ENCODE results near the gene RBM39.
"Not testable (repeated sequence)": the region's sequence is repeated elsewhere in the genome, so short reads cannot be mapped to it uniquely, and the experiment has no call there.

RBM39 gene

DNA sequence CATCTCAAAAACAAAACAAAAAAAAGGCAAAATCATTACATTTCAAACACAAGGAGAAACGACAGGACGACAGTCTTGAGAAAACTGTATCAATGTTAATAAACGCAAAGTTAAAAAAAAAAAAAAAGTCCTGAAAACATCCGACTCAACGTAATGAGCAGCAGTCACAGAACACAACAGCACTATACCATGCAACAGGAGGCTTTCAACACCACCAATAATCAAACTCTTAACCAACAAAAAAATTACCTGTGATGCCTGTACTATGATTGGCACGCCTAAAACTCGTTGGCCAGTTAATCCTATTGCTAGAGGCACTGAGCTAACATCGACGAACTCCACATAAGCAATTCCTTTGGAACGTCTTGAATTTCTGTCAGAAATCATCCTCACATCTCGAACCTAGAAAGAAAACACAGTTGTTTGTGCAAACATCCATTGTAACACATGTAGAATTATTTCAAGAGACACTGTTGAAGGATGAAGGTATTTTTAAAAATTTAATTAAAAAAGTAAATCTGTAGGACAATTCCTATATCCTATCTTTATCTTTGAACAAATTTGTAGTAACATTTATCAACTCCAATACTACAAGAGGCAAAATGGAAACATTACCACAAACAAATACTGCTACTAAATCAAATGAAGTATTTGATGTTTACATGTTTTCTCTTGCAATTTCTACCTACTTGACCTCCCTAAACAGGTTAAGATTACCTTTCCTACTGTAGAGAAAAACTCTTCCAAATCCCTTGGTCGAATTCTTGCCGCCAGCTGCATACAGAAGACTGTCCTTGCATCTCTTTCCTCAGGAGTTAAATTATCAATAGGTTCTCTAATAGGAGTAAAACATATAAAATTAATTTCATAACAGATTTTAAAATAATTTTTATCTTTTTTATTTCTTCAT, 17.5 kb downstream of the RBM39 start:
- H3K4me1 ChIP-seq (ENCODE audit: control insufficient read depth, insufficient read depth, low read length) = no peaks in the 10 kb centered on the region
- H3K27ac ChIP-seq (ENCODE audit: low read length) = no peak overlapping the region
- H3K9me3 ChIP-seq (ENCODE audit: control insufficient read depth, insufficient read depth, low read length) = no peaks in the 10 kb centered on the region
- no peak for DNase-seq (ENCODE audit: low read depth, low spot score)
- H3K36me3 ChIP-seq (ENCODE audit: control insufficient read depth, insufficient read depth, low read length) = peaks cover 45% of the 10 kb centered on the region
- no peak overlapping the region for H3K4me3 ChIP-seq (ENCODE audit: low read length)
- no peaks in the 10 kb centered on the region for H3K27me3 ChIP-seq (ENCODE audit: control insufficient read depth, insufficient read depth, low read length)
- no CpG with 5 or more reads among the region's 13 CpGs for WGBS (ENCODE audit: insufficient coverage, insufficient read length)

DNA sequence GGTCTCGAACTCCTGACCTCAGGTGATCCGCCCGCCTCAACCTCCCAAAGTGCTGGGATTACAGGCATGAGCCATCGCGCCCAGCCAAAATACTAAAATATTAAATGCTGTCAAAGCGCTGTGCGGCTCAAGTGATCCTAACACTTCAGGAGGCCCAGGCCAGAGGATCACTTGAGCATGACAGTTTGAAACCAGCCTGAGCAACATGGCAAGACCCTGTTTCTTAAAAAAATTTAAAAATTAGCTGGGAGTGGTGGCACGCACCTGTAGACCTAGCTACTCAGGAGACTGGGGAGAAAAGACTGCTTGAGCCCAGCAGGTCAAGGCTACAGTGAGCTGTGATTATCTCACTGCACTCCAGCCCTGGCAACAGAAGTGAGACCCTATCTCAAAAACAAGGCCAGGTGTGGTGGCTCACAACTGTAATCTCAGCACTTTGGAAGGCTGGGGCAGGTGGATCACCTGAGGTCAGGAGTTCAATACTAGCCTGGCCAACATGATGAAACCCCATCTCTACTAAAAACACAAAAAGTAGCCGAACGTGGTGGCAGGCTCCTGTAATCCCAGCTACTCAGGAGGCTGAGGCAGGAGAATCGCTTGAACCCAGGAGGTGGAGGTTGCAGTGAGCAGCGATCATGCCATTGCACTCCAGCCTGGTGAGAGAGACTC, 18.3 kb downstream of the RBM39 start:
- H3K27me3 ChIP-seq (ENCODE audit: control insufficient read depth, insufficient read depth, low read length); H3K27ac ChIP-seq (ENCODE audit: low read length); H3K4me1 ChIP-seq (ENCODE audit: control insufficient read depth, insufficient read depth, low read length); H3K9me3 ChIP-seq (ENCODE audit: control insufficient read depth, insufficient read depth, low read length); H3K4me3 ChIP-seq (ENCODE audit: low read length); DNase-seq (ENCODE audit: low read depth, low spot score): not testable (repeated sequence)
- H3K36me3 ChIP-seq (ENCODE audit: control insufficient read depth, insufficient read depth, low read length) = peaks cover 47% of the 10 kb centered on the region
- no CpG with 5 or more reads among the region's 12 CpGs for WGBS (ENCODE audit: insufficient coverage, insufficient read length)

DNA sequence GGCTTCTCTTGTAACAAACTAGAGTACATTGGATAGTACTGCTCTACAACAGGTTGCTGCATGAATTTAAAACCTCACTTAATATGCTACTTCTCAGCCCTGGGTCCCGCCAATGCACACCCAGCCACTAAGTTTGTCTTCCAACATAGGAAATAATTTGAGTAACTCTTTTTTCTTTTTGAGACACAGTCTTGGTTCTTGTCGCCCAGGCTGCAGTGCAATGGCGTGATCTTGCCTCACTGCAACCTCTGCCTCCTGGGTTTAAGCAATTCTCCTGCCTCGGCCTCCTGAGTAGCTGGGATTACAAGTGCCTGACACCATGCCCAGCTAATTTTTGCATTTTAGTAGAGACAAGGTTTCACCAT, 18.8 kb downstream of the RBM39 start:
- not testable (repeated sequence) for H3K4me1 ChIP-seq (ENCODE audit: control insufficient read depth, insufficient read depth, low read length); H3K4me3 ChIP-seq (ENCODE audit: low read length); H3K27ac ChIP-seq (ENCODE audit: low read length); H3K9me3 ChIP-seq (ENCODE audit: control insufficient read depth, insufficient read depth, low read length); DNase-seq (ENCODE audit: low read depth, low spot score); H3K27me3 ChIP-seq (ENCODE audit: control insufficient read depth, insufficient read depth, low read length)
- no CpG with 5 or more reads among the region's 4 CpGs for WGBS (ENCODE audit: insufficient coverage, insufficient read length)
- H3K36me3 ChIP-seq (ENCODE audit: control insufficient read depth, insufficient read depth, low read length) = peaks cover 45% of the 10 kb centered on the region

DNA sequence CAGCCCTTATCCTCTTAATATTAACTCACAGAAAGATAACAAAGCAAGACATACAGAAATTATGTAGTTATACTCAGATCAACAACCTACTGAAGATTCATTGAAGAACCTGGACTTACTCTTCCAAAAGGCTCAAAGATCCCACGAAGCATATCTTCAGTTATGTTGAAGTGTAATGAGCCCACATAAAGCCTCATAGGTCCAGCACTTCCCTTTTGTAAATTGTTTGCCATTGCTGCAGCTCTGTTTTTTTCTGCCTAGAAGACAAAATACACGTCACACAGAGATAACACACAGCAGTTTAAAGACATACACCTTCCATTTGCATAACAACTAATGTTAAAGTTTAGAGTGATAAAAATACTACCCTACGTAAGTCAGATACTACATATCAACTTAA, 20.4 kb downstream of the RBM39 start:
- peaks cover 42% of the 10 kb centered on the region for H3K36me3 ChIP-seq (ENCODE audit: control insufficient read depth, insufficient read depth, low read length)
- H3K4me3 ChIP-seq (ENCODE audit: low read length) = no peak overlapping the region
- H3K4me1 ChIP-seq (ENCODE audit: control insufficient read depth, insufficient read depth, low read length) = no peaks in the 10 kb centered on the region
- H3K27ac ChIP-seq (ENCODE audit: low read length) = no peak overlapping the region
- WGBS (ENCODE audit: insufficient coverage, insufficient read length) = no CpG with 5 or more reads among the region's 3 CpGs
- no peaks in the 10 kb centered on the region for H3K9me3 ChIP-seq (ENCODE audit: control insufficient read depth, insufficient read depth, low read length)
- no peaks in the 10 kb centered on the region for H3K27me3 ChIP-seq (ENCODE audit: control insufficient read depth, insufficient read depth, low read length)
- DNase-seq (ENCODE audit: low read depth, low spot score) = no peak

DNA sequence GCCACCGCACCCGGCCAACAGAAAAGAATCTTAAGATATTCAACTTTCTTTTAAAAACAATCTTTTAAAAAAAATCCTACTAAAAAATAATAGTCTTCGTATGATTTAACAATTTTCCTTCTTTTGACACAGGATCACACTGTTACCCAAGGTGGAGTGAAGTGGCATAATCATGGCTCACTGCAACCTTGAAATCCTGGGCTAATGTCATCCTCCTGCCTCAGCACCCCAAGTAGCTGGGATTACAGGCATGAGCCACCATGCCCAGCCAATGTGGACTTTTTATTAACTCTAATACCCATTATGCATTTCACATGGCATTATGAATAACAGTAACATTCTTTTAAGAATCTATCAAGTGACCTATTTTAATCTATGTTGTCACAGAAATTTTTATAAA, 20.8 kb downstream of the RBM39 start:
- Histone ChIP-seq H3K4me3 (ENCODE audit: low read length) (no peak overlapping the region), H3K4me1 (ENCODE audit: control insufficient read depth, insufficient read depth, low read length) (no peaks in the 10 kb centered on the region), H3K27me3 (ENCODE audit: control insufficient read depth, insufficient read depth, low read length) (no peaks in the 10 kb centered on the region), H3K9me3 (ENCODE audit: control insufficient read depth, insufficient read depth, low read length) (no peaks in the 10 kb centered on the region), H3K27ac (ENCODE audit: low read length) (no peak overlapping the region), H3K36me3 (ENCODE audit: control insufficient read depth, insufficient read depth, low read length) (peaks cover 43% of the 10 kb centered on the region; the same call in 1 of the 2 replicates)
- DNase-seq (ENCODE audit: low read depth, low spot score) = no peak
- 100% methylated on average over 1 of the region's 3 CpGs for WGBS (ENCODE audit: insufficient coverage, insufficient read length)

DNA sequence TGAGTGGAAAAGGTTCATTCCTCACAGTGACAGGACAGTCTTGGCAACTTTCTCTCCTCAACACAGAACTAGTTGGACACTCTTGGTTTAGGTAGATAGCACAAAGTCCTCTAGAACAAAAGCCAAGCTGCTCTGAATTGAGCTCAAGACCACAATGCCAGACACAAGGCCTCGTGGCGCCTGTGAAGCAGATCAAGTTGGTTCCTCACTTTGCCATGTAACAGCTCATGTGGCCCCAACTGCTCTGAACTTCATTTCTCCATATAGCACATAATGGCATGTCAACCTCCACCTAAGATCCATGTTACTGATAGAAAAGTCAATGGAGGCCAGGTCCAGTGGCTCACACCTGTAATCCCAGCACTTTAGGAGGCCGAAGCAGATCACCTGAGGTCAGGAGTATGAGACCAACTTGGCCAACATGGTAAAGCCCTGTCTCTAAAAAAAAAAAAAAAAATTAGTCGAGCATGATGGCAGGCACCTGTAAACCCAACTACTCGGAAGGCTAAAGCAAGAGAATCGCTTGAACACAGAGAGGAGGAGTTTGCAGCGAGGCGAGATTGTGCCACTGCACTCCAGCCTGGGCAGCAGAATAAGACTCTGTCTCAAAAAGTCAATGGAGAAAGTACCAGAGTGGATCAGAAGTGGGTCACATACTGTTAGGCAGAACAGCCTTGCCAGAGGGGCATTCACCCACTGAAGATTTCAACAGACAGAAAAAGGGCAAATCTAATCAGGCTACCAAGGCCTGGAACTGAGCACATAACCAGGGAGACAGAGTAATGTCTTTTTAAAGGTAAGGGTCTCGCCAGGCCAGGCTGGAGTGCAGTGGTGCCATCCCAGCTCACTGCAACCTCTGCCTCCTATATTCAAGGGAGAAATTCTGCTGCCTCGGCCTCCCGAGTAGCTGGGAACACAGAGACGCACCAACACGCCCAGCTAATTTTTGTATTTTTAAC, 21.6 kb downstream of the RBM39 start:
- no peak overlapping the region for H3K4me3 ChIP-seq (ENCODE audit: low read length)
- H3K27ac ChIP-seq (ENCODE audit: low read length) = no peak overlapping the region
- no CpG with 5 or more reads among the region's 13 CpGs for WGBS (ENCODE audit: insufficient coverage, insufficient read length)
- no peaks in the 10 kb centered on the region for H3K9me3 ChIP-seq (ENCODE audit: control insufficient read depth, insufficient read depth, low read length)
- DNase-seq (ENCODE audit: low read depth, low spot score) = no peak
- H3K27me3 ChIP-seq (ENCODE audit: control insufficient read depth, insufficient read depth, low read length) = no peaks in the 10 kb centered on the region
- H3K4me1 ChIP-seq (ENCODE audit: control insufficient read depth, insufficient read depth, low read length) = no peaks in the 10 kb centered on the region
- H3K36me3 ChIP-seq (ENCODE audit: control insufficient read depth, insufficient read depth, low read length) = peaks cover 45% of the 10 kb centered on the region; the same call in 1 of the 2 replicates

DNA sequence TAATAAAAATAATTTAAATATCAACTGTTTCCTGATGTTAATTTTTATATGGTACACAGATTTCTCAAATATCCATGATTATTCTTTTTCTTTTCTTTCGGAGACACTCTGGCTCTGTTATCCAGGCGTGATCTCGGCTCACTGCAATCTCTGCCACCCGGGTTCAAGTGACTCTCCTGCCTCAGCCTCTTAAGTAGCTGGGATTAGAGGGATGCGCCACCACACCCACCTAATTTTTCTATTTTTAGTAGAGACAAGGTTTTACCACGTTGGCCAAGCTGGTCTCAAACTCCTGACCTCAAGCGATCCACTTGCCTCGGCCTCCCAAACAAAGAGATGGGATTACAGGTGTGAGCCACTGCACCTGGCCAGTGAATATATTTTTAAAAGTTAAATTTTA, 22.3 kb downstream of the RBM39 start:
- no CpG with 5 or more reads among the region's 8 CpGs for WGBS (ENCODE audit: insufficient coverage, insufficient read length)
- no peaks in the 10 kb centered on the region for H3K4me1 ChIP-seq (ENCODE audit: control insufficient read depth, insufficient read depth, low read length)
- H3K27ac ChIP-seq (ENCODE audit: low read length) = no peak overlapping the region
- no peak overlapping the region for H3K4me3 ChIP-seq (ENCODE audit: low read length)
- H3K9me3 ChIP-seq (ENCODE audit: control insufficient read depth, insufficient read depth, low read length) = no peaks in the 10 kb centered on the region
- no peaks in the 10 kb centered on the region for H3K27me3 ChIP-seq (ENCODE audit: control insufficient read depth, insufficient read depth, low read length)
- H3K36me3 ChIP-seq (ENCODE audit: control insufficient read depth, insufficient read depth, low read length) = peaks cover 49% of the 10 kb centered on the region; the same call in 1 of the 2 replicates
- DNase-seq (ENCODE audit: low read depth, low spot score) = no peak

DNA sequence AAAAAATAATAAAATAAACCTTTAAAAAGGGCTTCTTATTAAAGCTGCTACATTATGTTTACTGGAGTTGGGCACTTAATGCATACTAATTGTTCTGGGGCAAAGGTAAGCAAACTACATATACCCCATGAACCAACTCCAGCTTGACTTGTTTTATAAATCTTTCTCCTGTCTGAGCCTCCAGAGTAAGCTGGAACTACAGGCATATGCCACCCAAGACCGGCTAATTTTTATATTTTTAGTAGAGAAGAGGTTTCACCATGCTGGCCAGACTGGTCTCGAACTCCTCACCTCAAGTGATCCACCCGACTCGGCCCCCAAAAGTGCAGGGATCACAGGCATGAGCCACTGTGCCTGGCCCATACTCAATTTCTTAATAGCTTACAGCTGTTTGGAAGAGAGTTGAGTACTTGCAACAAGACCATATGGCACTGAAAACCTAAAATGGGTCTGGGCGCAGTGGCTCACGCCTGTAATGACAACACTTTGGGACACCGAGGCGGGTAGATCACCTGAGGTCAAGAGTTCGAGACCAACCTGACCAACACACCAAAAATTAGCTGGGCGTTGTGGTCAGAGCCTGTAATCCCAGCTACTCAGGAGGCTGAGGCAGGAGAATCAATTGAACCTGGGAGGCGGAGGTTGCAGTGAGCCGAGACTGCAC, 23.0 kb downstream of the RBM39 start:
- H3K4me1 ChIP-seq (ENCODE audit: control insufficient read depth, insufficient read depth, low read length) = no peaks in the 10 kb centered on the region
- H3K27me3 ChIP-seq (ENCODE audit: control insufficient read depth, insufficient read depth, low read length) = no peaks in the 10 kb centered on the region
- DNase-seq (ENCODE audit: low read depth, low spot score) = no peak
- H3K4me3 ChIP-seq (ENCODE audit: low read length) = no peak overlapping the region
- H3K9me3 ChIP-seq (ENCODE audit: control insufficient read depth, insufficient read depth, low read length) = no peaks in the 10 kb centered on the region
- H3K27ac ChIP-seq (ENCODE audit: low read length) = no peak overlapping the region
- H3K36me3 ChIP-seq (ENCODE audit: control insufficient read depth, insufficient read depth, low read length) = peaks cover 49% of the 10 kb centered on the region; the same call in 1 of the 2 replicates
- no CpG with 5 or more reads among the region's 12 CpGs for WGBS (ENCODE audit: insufficient coverage, insufficient read length)

DNA sequence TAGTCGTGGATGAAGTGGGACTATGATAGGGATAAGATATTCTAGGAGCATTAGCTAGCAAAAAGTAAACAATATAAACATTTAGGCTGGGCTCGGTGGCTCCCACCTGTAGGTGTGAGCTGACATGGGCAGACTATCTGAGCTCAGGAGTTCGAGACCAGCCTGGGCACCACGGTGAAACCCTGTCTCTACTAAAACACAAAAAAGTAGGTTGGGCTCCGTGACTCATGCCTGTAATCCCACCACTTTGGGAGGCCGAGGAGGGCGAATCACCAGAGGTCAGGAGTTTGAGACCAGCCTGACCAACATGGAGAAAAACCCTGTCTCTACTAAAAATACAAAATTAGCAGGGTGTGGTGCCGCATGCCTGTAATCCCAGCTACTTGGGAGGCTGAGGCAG, 23.7 kb downstream of the RBM39 start:
- DNase-seq (ENCODE audit: low read depth, low spot score); H3K27me3 ChIP-seq (ENCODE audit: control insufficient read depth, insufficient read depth, low read length); H3K4me1 ChIP-seq (ENCODE audit: control insufficient read depth, insufficient read depth, low read length); H3K27ac ChIP-seq (ENCODE audit: low read length); H3K9me3 ChIP-seq (ENCODE audit: control insufficient read depth, insufficient read depth, low read length); H3K4me3 ChIP-seq (ENCODE audit: low read length): not testable (repeated sequence)
- H3K36me3 ChIP-seq (ENCODE audit: control insufficient read depth, insufficient read depth, low read length) = peaks cover 48% of the 10 kb centered on the region; the same call in 1 of the 2 replicates
- WGBS (ENCODE audit: insufficient coverage, insufficient read length) = no CpG with 5 or more reads among the region's 8 CpGs

All from iPS DF 6.9 (cell line).